ENCODE data around the gene TST. TPM values are rescaled to one million over a fixed set of nuclear protein-coding genes. Genes with fewer than 3 reads are reported as not detected.

TST gene
- total and polyA plus RNA-seq, 5 experiments from 2014 or later: 1.5 TPM; not detected in 4

- no peak overlapping the region for H3K27ac Mint-ChIP-seq
- no peaks in the 10 kb centered on the region for H3K36me3 Mint-ChIP-seq
- peaks cover 3 to 31% (median 24%) of the 10 kb centered on the region in 5 donors for H3K27me3 Mint-ChIP-seq
- ATAC-seq (no peak), DNase-seq (no peak)
- peaks cover 0 to 2% (median 0%) of the 10 kb centered on the region in 4 donors for H3K4me1 Mint-ChIP-seq
- no peak overlapping the region for H3K4me3 Mint-ChIP-seq
- POLR2A ChIA-PET: no interaction called here
- no peaks in the 10 kb centered on the region for H3K9me3 Mint-ChIP-seq
Observed at GRCh38 chr22:36963302-36963701, 55.9 kb downstream of the TST start.

DNA sequence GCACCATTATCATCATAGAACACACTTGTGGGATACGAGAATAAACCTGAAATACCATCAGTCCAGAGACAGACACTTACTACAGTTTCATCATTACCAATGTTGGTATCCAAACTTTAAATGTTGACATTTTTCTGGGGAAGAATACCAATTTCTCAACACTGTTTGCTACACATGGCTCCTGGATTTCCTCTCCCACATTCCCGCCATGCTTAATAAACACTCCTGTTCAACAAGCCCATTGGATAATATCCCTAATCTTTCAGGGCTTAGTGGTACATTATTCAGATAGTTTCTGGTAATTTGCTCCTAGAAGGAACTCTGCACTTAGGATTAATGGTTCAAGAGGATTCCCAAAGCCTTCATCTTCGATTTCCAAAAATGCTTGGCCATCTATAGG is 57.6 kb downstream of the TST start:
- H3K4me1 Mint-ChIP-seq: peaks cover 0 to 2% (median 0%) of the 10 kb centered on the region in 4 donors
- H3K9me3 Mint-ChIP-seq: peaks cover 3 to 8% (median 6%) of the 10 kb centered on the region in 9 donors
- no peak for DNase-seq
- H3K27ac Mint-ChIP-seq: no peak overlapping the region
- peaks cover 0 to 5% (median 2%) of the 10 kb centered on the region in 3 donors for H3K36me3 Mint-ChIP-seq
- ATAC-seq: no peak
- POLR2A ChIA-PET: no interaction called here
- H3K27me3 Mint-ChIP-seq: peaks cover 3 to 31% (median 26%) of the 10 kb centered on the region in 5 donors
- H3K4me3 Mint-ChIP-seq: no peak overlapping the region

Other genes with a start within 250 kb of the TST start
- 10 to 100 TPM; 29.0 to 30.3 TPM for gene IFT27, start 243.3 kb downstream of the TST start, total RNA-seq
- gene IFT27, start 243.3 kb downstream of the TST start, polyA plus RNA-seq: 1 to 10 TPM; 8.1 to 10.0 (median 9.1) TPM
- gene PVALB, start 202.4 kb downstream of the TST start, total RNA-seq: not detected
- gene PVALB, start 202.4 kb downstream of the TST start, polyA plus RNA-seq: not detected
- gene NCF4, start 158.4 kb downstream of the TST start, total RNA-seq: 1 to 10 TPM; 2.8 to 3.1 TPM
- gene NCF4, start 158.4 kb downstream of the TST start, polyA plus RNA-seq: under 1 TPM in 2 of 3 donors, not detected in 1; 0.39 to 0.64 TPM
- gene CSF2RB, start 105.8 kb downstream of the TST start, total RNA-seq: under 1 TPM; 0.41 to 0.60 TPM
- gene CSF2RB, start 105.8 kb downstream of the TST start, polyA plus RNA-seq: not detected
- 1 to 10 TPM; 1.1 to 1.5 TPM for gene MPST, start 295 bp upstream of the TST start, total RNA-seq
- gene MPST, start 295 bp upstream of the TST start, polyA plus RNA-seq: 1 to 10 TPM in 2 of 3 donors, under 1 TPM in 1; 0.34 to 9.7 (median 1.8) TPM
- gene KCTD17, start 32.3 kb upstream of the TST start, total RNA-seq: 10 to 100 TPM; 26.1 to 26.6 TPM
- 10 to 100 TPM in 2 of 3 donors, 1 to 10 TPM in 1; 9.1 to 12.1 (median 10.3) TPM for gene KCTD17, start 32.3 kb upstream of the TST start, polyA plus RNA-seq
- under 1 TPM; 0.27 to 0.36 TPM for gene TMPRSS6, start 90.3 kb upstream of the TST start, total RNA-seq
- under 1 TPM; 0.05 to 0.09 (median 0.06) TPM for gene TMPRSS6, start 90.3 kb upstream of the TST start, polyA plus RNA-seq
- gene IL2RB, start 130.5 kb upstream of the TST start, total RNA-seq: 10 to 100 TPM; 31.1 to 34.2 TPM
- 100 to 1,000 TPM in 1 of 3 donors, 10 to 100 TPM in 2; 74.9 to 113 (median 81.1) TPM for gene IL2RB, start 130.5 kb upstream of the TST start, polyA plus RNA-seq
- gene C1QTNF6, start 168.8 kb upstream of the TST start, total RNA-seq: 10 to 100 TPM; 24.6 to 25.7 TPM
- 1 to 10 TPM in 2 of 3 donors, under 1 TPM in 1; 0.68 to 4.0 (median 1.7) TPM for gene C1QTNF6, start 168.8 kb upstream of the TST start, polyA plus RNA-seq
- 10 to 100 TPM; 13.5 to 13.7 TPM for gene SSTR3, start 193.0 kb upstream of the TST start, total RNA-seq
- gene SSTR3, start 193.0 kb upstream of the TST start, polyA plus RNA-seq: 1 to 10 TPM; 2.9 to 7.3 (median 4.2) TPM
- gene RAC2, start 224.8 kb upstream of the TST start, total RNA-seq: 100 to 1,000 TPM; 295 to 297 TPM
- 1,000 to 10,000 TPM in 2 of 3 donors, 100 to 1,000 TPM in 1; 740 to 1,115 (median 1,110) TPM for gene RAC2, start 224.8 kb upstream of the TST start, polyA plus RNA-seq

All from naive thymus-derived CD8-positive, alpha-beta T cell (primary cell).